AG04449 (cell line): ENCODE results near the gene PITRM1.

Experiments used
- CTCF ChIA-PET: fragments of 350-600 bp; formaldehyde crosslinking; extraction: SDS; loops from one replicate; lab custom pipeline; 2021; ENCODE audit warnings: antibody characterized with exemption; lab: Yijun Ruan, JAX
- POLR2A ChIA-PET: fragments of 400-600, 350-600 bp; formaldehyde crosslinking; extraction: SDS; loops from one replicate; lab custom pipeline; 2020; ENCODE audit warnings: antibody characterized with exemption, inconsistent platforms; lab: Yijun Ruan, JAX
- DNase-seq: peaks from one replicate; pipeline ENCODE4 v3.0.0-alpha.2; 2010; ENCODE audit warnings: low read depth, low spot score
- H3K4me3 ChIP-seq: 2 replicates; pipeline ENCODE4 v1.5.1; 2011; ENCODE audit warnings: low read depth, mild to moderate bottlenecking, control low read depth, low read length
- TF ChIP-seq, protein P1 (sequence below): IDR thresholded peaks from one replicate; pipeline ENCODE4 v1.5.1; 2011; ENCODE audit warnings: mild to moderate bottlenecking, moderate library complexity, low read length, control low read depth, inconsistent platforms; ENCODE audit not compliant: insufficient read depth; ENCODE audit errors: missing control alignments

The PITRM1 gene

DNA sequence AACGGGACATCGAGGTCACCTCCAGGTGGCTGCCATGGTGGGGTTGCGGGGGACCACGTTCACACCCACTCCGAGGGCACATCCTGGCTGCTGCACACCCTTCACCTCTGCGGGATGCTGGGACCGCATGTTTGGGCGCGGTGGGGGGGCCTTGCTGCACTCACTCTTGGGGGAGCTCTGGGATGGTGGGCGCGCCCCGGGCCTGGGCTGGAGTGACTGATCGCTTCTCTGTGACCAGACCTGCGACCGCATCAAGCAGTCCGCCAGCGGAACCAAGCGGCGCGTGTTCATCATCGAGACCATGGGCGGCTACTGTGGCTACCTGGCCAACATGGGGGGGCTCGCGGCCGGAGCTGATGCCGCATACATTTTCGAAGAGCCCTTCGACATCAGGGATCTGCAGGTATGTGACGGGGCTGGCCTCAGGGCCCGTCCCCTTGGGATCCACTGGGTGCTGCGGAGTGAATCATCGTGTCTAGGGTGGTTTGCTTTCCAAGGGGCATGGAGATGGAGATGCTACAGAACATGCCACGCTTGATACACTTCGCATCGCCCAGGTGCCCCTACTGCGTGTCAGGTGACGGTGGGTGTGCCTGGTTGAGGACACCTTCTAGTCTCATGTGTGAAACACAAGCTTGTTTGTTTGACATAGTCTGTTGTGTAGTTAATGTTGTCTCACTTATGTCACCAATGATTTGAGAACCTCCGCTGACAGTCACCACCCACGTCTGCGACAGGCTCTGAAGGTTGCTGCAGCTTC lies 42.8 kb downstream of the PITRM1 start:
- H3K4me3 ChIP-seq, result no peak overlapping the region
- TF ChIP-seq, protein P1, sequence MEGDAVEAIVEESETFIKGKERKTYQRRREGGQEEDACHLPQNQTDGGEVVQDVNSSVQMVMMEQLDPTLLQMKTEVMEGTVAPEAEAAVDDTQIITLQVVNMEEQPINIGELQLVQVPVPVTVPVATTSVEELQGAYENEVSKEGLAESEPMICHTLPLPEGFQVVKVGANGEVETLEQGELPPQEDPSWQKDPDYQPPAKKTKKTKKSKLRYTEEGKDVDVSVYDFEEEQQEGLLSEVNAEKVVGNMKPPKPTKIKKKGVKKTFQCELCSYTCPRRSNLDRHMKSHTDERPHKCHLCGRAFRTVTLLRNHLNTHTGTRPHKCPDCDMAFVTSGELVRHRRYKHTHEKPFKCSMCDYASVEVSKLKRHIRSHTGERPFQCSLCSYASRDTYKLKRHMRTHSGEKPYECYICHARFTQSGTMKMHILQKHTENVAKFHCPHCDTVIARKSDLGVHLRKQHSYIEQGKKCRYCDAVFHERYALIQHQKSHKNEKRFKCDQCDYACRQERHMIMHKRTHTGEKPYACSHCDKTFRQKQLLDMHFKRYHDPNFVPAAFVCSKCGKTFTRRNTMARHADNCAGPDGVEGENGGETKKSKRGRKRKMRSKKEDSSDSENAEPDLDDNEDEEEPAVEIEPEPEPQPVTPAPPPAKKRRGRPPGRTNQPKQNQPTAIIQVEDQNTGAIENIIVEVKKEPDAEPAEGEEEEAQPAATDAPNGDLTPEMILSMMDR, result no peak
- ChIA-PET POLR2A (no interaction called here), CTCF (interaction anchor here (2.4 kb wide), 1 partner anchor 10 kb away, joined by 15 read pairs; no protein-coding TSS in a partner anchor)
- no peak for DNase-seq

DNA sequence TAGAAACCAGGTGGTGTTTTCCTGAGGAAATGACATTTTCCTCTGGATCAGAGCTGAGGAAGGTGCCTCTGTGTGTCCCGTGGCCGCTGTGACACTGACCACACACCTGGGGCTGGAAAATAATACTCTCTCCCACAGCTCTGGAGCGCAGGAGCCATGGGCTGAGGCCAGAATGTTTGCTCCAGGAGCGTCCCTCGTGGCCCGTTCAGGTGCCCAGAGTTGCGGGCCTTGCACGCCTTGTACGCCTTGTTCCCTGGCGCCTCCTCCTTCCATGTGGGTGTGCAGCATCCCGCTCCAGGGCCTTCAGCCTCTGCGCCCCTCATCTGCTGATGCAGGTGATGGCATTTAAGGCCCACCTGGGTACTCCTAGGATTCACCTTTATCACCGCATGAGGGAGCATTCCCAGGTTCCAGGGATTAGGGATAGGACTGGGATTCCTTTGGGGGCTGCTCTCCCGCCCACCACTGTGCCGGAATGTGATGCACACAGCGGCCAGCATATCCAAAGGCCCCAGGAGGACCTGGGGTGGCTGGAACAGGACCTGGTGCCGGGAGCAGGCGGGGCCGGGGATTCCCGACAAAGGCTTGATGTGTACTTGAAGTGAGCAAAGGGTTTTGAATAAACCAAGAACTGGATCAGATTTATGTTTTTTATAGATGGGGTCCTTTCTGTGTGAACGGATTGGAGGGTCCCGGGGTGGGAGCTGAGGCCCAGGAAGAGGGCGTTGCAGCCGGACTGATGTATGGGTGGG lies 44.0 kb downstream of the PITRM1 start:
- TF ChIP-seq, protein P1, result no peak
- DNase-seq, result no peak
- CTCF ChIA-PET, result interaction anchor here (2.4 kb wide), 1 partner anchor 9 kb away, joined by 15 read pairs; no protein-coding TSS in a partner anchor
- H3K4me3 ChIP-seq, result no peak overlapping the region
- POLR2A ChIA-PET, result no interaction called here

DNA sequence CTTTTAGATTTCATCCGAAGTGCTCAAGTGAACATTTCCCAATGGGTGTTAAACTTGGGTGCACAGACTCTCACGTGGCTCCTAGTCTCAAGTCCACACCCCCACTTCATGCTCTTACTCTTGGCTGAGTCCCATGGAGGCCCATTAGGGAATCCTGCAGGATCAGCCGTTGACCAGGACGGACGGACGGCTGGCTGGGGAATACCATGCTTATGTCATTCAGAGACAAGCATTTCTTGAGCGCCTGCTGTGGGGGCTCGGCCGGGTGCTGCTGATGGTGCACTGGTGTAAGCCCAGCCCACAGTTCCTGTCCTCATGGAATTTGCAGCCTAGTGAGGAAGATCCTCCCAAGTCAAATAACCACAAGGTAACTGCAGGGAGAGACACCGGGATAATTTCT lies 44.7 kb downstream of the PITRM1 start:
- ChIA-PET POLR2A (no interaction called here), CTCF (no interaction called here)
- TF ChIP-seq, protein P1, result no peak
- no peak for DNase-seq
- H3K4me3 ChIP-seq, result no peak overlapping the region

DNA sequence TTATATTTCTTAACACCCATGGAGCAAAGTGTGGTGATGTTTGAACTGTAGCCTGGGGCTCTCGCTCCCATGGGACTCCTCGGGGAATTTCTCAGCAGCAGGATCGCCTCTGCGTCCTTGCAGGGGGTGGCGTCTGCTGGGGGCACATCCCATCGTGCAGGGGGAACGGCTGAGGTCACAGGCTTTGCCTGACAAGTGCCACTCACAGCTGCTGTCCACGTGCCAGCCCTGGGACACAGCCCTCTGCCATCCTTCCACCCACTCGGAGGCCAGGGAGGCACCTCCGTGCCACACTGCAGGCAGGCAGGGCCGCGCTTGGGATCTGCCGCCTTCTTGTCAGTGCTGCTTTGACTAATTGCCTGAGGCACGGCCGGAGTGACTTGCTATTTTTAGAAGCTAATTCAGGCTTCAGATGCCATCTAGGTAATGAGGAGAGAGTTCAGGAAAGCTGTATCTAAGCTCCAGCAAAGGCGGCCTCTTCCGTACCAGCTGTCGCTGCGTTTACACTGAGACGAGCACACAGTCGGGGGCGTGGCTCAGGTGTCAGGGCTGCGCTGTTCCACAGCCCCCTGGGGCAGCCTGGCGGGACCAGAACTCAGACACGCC lies 45.7 kb downstream of the PITRM1 start:
- DNase-seq, result no peak
- TF ChIP-seq, protein P1, result no peak
- CTCF ChIA-PET, result no interaction called here
- POLR2A ChIA-PET, result no interaction called here
- H3K4me3 ChIP-seq, result no peak overlapping the region

DNA sequence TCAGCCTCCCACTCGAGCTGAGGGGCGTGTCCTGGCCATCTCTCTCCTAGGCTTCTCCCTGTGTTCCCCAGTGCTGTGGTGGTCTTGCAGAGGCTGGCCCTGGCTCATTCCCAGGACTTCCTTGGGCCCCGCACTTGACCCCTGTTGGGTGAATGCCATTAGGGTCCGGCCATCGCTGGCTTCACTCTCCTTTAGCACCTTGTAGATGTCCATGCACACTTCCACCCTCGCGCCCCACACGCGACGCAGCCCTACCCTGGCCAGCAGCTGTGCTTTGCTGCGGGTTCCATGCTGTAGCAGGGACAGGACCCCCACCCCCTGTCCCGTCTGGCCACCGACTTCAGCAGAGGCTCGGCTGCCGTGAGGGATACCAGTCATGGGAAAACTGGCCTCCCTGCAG lies 46.3 kb downstream of the PITRM1 start:
- DNase-seq, result no peak
- H3K4me3 ChIP-seq, result no peak overlapping the region
- POLR2A ChIA-PET, result no interaction called here
- CTCF ChIA-PET, result no interaction called here
- TF ChIP-seq, protein P1, result no peak
